Sigmoid colon (tissue), 7 donors: ENCODE measurements around the gene CLEC19A. TPM values are rescaled to one million over a fixed set of nuclear protein-coding genes. Genes with fewer than 3 reads are reported as not detected.

ENCODE experiments used
- DNase-seq: peaks from one replicate; pipeline ENCODE4 v3.0.0-alpha.2; 2019
- H3K27ac ChIP-seq, 4 donors: fragments of 200-600 bp; sonication (generic); one replicate each; pipeline ENCODE4 v1.5.1; 2016 to 2019; ENCODE audit warnings: mild to moderate bottlenecking in 1 of 4
- H3K27me3 ChIP-seq, 3 donors: fragments of 200-600 bp; sonication (generic); one replicate each; pipeline ENCODE4 v1.5.1; 2019; ENCODE audit warnings: mild to moderate bottlenecking in 1 of 3
- H3K36me3 ChIP-seq, 4 donors: fragments of 200-600 bp; sonication (generic); one replicate each; pipeline ENCODE4 v1.5.1; 2016 to 2019
- H3K4me1 ChIP-seq, 4 donors: fragments of 200-600 bp; sonication (generic); one replicate each; pipeline ENCODE4 v1.5.1; 2017 to 2019
- H3K4me3 ChIP-seq, 4 donors: fragments of 200-600 bp; sonication (generic); one replicate each; pipeline ENCODE4 v1.5.1; 2017 to 2019; ENCODE audit warnings: mild to moderate bottlenecking in 2 of 4, moderate library complexity in 1 of 4
- H3K9me3 ChIP-seq, 4 donors: fragments of 200-600 bp in 3 of 4; sonication (generic) in 3 of 4; one replicate each; pipeline versions ENCODE4 v1.5.1 to v1.6.1; 2013 to 2019
- EP300 ChIP-seq, 4 donors: sonication (generic); formaldehyde crosslinking; IDR thresholded peaks; one replicate each; pipeline ENCODE4 v1.6.1; 2017; ENCODE audit warnings: antibody characterized with exemption in 4 of 4
- POLR2A ChIP-seq, 2 donors: fragments of 450-650 bp; IDR thresholded peaks; one replicate each; pipeline ENCODE4 v1.6.1; 2016; ENCODE audit warnings: antibody characterized with exemption in 2 of 2, mild to moderate bottlenecking in 2 of 2, moderate library complexity in 2 of 2
- POLR2AphosphoS5 ChIP-seq, 4 donors: sonication (generic); formaldehyde crosslinking; IDR thresholded peaks; one replicate each; pipeline ENCODE4 v1.6.1; 2017; ENCODE audit warnings: antibody characterized with exemption in 4 of 4
- WGBS, 2 donors: extraction: QIAGEN DNeasy Blood & Tissue Kit; methylation state at CpG; one replicate each; pipeline ENCODE4 v1.1.7; 2013; 5-methylcytosine and 5-hydroxymethylcytosine counted together
- intact Hi-C: fragments of 100-400 bp; cut with DNase I; formaldehyde crosslinking; loops from one replicate; pipeline ENCODE4 v1.15.1; 2023
- polyA plus RNA-seq, 3 donors: library from polyadenylated mRNA; stranded (reverse); fragments of 200-250 nt; gene quantifications; one replicate each; pipeline ENCODE4 v1.2.3, GENCODE V29; 2013
- total RNA-seq, 4 donors: library from RNA; depleted of rRNA; stranded (reverse); fragments of >200 nt; gene quantifications; one replicate each; pipeline ENCODE4 v1.1.0, GENCODE V29; 2016
- TF ChIP-seq, protein P1 (sequence below), 4 experiments: fragments of 450-650 bp in 3 of 4; fragments of 200-600 bp in 1 of 4; IDR thresholded peaks; one replicate each; pipeline ENCODE4 v1.5.1; 2016 to 2019; ENCODE audit warnings: antibody characterized with exemption in 4 of 4, mild to moderate bottlenecking in 3 of 4, moderate library complexity in 2 of 4
- donor health status: healthy with polysubstance abuse.
- donor health status: Bipolar disorder and iron deficiency.
- donor health status: healthy.

Gene CLEC19A
- total and polyA plus RNA-seq, 7 donors = not detected

DNA sequence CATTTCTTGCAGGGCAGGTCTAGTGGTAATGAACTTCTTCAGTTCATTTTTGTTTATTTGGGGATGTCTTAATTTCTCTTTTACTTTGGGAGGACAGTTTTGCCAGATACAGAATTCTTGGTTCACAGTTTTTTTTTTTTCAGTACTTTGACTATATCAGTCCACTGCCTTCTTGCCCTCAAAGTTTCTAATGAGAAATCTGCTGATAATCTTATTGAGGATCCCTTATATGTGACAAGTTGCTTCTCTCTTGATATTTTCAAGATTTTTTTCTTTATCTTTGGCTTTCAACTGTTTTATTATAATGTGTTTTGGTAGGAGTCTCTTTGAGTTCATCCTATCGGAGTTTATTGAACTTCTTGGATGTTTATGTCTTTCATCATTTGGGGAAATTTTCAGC is 42.8 kb downstream of the CLEC19A start:
- no peak overlapping the region for H3K27ac ChIP-seq
- no peaks in the 10 kb centered on the region for H3K36me3 ChIP-seq
- WGBS, 2 donors = 90 to 98% methylated on average over 1 of the region's 1 CpG
- intact Hi-C loops = no loop called here
- H3K9me3 ChIP-seq = no peaks in the 10 kb centered on the region
- no peak overlapping the region for H3K4me3 ChIP-seq
- no peaks in the 10 kb centered on the region for H3K27me3 ChIP-seq
- TF ChIP-seq, protein P1, sequence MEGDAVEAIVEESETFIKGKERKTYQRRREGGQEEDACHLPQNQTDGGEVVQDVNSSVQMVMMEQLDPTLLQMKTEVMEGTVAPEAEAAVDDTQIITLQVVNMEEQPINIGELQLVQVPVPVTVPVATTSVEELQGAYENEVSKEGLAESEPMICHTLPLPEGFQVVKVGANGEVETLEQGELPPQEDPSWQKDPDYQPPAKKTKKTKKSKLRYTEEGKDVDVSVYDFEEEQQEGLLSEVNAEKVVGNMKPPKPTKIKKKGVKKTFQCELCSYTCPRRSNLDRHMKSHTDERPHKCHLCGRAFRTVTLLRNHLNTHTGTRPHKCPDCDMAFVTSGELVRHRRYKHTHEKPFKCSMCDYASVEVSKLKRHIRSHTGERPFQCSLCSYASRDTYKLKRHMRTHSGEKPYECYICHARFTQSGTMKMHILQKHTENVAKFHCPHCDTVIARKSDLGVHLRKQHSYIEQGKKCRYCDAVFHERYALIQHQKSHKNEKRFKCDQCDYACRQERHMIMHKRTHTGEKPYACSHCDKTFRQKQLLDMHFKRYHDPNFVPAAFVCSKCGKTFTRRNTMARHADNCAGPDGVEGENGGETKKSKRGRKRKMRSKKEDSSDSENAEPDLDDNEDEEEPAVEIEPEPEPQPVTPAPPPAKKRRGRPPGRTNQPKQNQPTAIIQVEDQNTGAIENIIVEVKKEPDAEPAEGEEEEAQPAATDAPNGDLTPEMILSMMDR (IDR thresholded peaks at IDR 0.05) = no peak
- TF ChIP-seq POLR2A (IDR thresholded peaks at IDR 0.05) (no peak), POLR2AphosphoS5 (IDR thresholded peaks at IDR 0.05) (no peak), EP300 (IDR thresholded peaks at IDR 0.05) (no peak)
- H3K4me1 ChIP-seq = no peaks in the 10 kb centered on the region
- no peak for DNase-seq

GRCh38 chr16:19329932-19330331 is 44.4 kb downstream of the CLEC19A start:
- Histone ChIP-seq H3K36me3 (no peaks in the 10 kb centered on the region), H3K9me3 (no peaks in the 10 kb centered on the region), H3K27me3 (no peaks in the 10 kb centered on the region), H3K27ac (no peak overlapping the region), H3K4me1 (no peaks in the 10 kb centered on the region), H3K4me3 (no peak overlapping the region)
- intact Hi-C loops = no loop called here
- DNase-seq = no peak
- 83 to 93% methylated on average over 1 of the region's 1 CpG for WGBS, 2 donors
- TF ChIP-seq EP300 (IDR thresholded peaks at IDR 0.05) (no peak), POLR2A (IDR thresholded peaks at IDR 0.05) (no peak), POLR2AphosphoS5 (IDR thresholded peaks at IDR 0.05) (no peak)
- TF ChIP-seq, protein P1 (IDR thresholded peaks at IDR 0.05) = no peak

DNA sequence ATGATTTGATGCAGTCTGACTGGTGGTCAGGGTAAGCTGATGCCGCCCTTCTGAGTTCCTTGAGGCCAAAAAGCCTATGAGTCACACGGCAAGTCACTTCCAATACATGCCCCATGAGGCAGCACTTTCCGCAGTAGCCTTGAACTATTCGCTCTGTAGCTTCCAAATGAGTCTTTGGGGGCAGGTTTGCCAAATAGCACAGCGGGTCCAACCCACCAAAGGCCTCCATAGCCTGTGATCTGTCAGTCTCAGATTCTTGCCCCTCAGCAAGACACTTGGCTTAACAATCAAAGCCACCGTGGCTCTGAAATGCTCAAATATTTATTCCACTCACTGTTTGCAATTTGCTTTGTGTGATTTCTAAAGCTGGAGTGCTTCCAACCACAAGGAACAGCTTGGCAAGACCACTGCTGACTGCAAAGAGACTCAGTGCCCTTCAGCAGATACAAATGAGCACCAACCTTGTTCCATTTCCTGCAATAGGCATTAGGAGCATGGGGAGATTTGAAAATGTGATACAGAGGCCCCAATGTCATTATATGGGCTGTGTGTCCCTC is 45.4 kb downstream of the CLEC19A start:
- H3K4me1 ChIP-seq = no peaks in the 10 kb centered on the region
- no peaks in the 10 kb centered on the region for H3K36me3 ChIP-seq
- no peaks in the 10 kb centered on the region for H3K9me3 ChIP-seq
- 79 to 84% methylated on average over 6 of the region's 6 CpGs for WGBS, 2 donors
- DNase-seq = no peak
- H3K27me3 ChIP-seq = no peaks in the 10 kb centered on the region
- TF ChIP-seq, protein P1 (IDR thresholded peaks at IDR 0.05) = no peak
- no peak for TF ChIP-seq POLR2A (IDR thresholded peaks at IDR 0.05)
- peak overlapping the region in 3 of 4 donors; percentile 2 to 57 (median 25) for H3K27ac ChIP-seq
- intact Hi-C loops = no loop called here
- H3K4me3 ChIP-seq = no peak overlapping the region

GRCh38 chr16:19331794-19332193 is 46.3 kb downstream of the CLEC19A start:
- DNase-seq = no peak
- Histone ChIP-seq H3K27ac (no peak overlapping the region), H3K4me3 (no peak overlapping the region), H3K36me3 (no peaks in the 10 kb centered on the region), H3K9me3 (no peaks in the 10 kb centered on the region), H3K27me3 (no peaks in the 10 kb centered on the region), H3K4me1 (no peaks in the 10 kb centered on the region)
- intact Hi-C loops = no loop called here
- TF ChIP-seq POLR2AphosphoS5 (IDR thresholded peaks at IDR 0.05) (no peak), EP300 (IDR thresholded peaks at IDR 0.05) (no peak), POLR2A (IDR thresholded peaks at IDR 0.05) (no peak)
- TF ChIP-seq, protein P1 (IDR thresholded peaks at IDR 0.05) = no peak
- WGBS, 2 donors = 77 to 83% methylated on average over 4 of the region's 4 CpGs

DNA sequence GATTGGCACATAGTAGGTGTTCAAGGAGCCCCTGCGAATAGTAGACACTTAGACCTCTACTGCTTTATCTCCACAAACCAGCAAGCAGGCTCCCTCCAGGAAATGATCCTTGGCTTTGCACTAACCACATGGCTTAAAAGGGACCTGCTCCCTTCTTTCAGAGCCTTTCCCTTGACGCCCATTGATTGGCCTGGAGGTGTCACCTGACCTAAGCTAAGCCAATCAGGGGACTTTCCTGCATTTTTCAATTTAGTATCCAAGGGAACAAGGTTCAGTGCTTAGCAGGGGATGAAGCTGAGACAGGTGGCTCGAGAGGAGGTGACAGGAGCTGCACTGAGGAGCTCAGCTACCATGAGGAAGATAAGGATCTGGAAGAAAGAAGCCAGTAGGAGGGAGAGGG is 52.8 kb downstream of the CLEC19A start:
- Histone ChIP-seq H3K27me3 (no peaks in the 10 kb centered on the region), H3K9me3 (peaks cover 0 to 3% (median 0%) of the 10 kb centered on the region in 4 donors), H3K27ac (no peak overlapping the region), H3K4me1 (no peaks in the 10 kb centered on the region), H3K4me3 (no peak overlapping the region), H3K36me3 (no peaks in the 10 kb centered on the region)
- WGBS, 2 donors = 74 to 84% methylated on average over 3 of the region's 3 CpGs
- TF ChIP-seq POLR2A (IDR thresholded peaks at IDR 0.05) (no peak), POLR2AphosphoS5 (IDR thresholded peaks at IDR 0.05) (no peak), EP300 (IDR thresholded peaks at IDR 0.05) (no peak)
- TF ChIP-seq, protein P1 (IDR thresholded peaks at IDR 0.05) = no peak
- intact Hi-C loops = no loop called here
- DNase-seq = no peak
